MM.1S (cell line): Measurements from ENCODE around the gene FNDC5.

Experiments used
- DNase-seq: peaks from one replicate; pipeline ENCODE4 v3.0.0-alpha.2; 2015
- H2AFZ ChIP-seq: fragments of 300-600 bp; sonication (generic); 2 replicates; pipeline ENCODE4 v1.6.0; 2016; ENCODE audit warnings: antibody characterized with exemption, low read length
- H3F3A ChIP-seq: fragments of 300-600 bp; sonication (generic); 2 replicates; pipeline ENCODE4 v1.6.1; 2016; ENCODE audit warnings: mild to moderate bottlenecking, antibody characterized with exemption, low read length, moderate library complexity, mixed read lengths; ENCODE audit not compliant: insufficient read depth
- H3K27ac ChIP-seq: fragments of 300-600 bp; sonication (generic); 2 replicates; pipeline ENCODE4 v1.5.1; 2016; ENCODE audit warnings: mild to moderate bottlenecking, low read length
- H3K27me3 ChIP-seq: fragments of 300-600 bp; sonication (generic); replicated peaks from 2 replicates; pipeline ENCODE4 v1.6.0; 2016; ENCODE audit warnings: low read length; ENCODE audit not compliant: insufficient read depth
- H3K36me3 ChIP-seq: fragments of 300-600 bp; sonication (generic); replicated peaks from 2 replicates; pipeline ENCODE4 v1.6.1; 2016; ENCODE audit warnings: mild to moderate bottlenecking, low read length, mixed read lengths; ENCODE audit not compliant: insufficient read depth
- H3K4me1 ChIP-seq: fragments of 300-600 bp; sonication (generic); 2 replicates; pipeline ENCODE4 v1.6.1; 2016; ENCODE audit warnings: low read length, mixed read lengths
- H3K4me2 ChIP-seq: fragments of 300-600 bp; sonication (generic); 2 replicates; pipeline ENCODE4 v1.6.0; 2016; ENCODE audit warnings: low read depth, low read length
- H3K4me3 ChIP-seq: fragments of 300-600 bp; sonication (generic); 2 replicates; pipeline ENCODE4 v1.5.1; 2016; ENCODE audit warnings: low read length, mixed read lengths
- H3K79me2 ChIP-seq: fragments of 300-600 bp; sonication (generic); 2 replicates; pipeline ENCODE4 v1.6.1; 2016; ENCODE audit warnings: mixed run types, low read length, mixed read lengths
- H3K9ac ChIP-seq: fragments of 300-600 bp; sonication (generic); 2 replicates; pipeline ENCODE4 v1.6.1; 2016; ENCODE audit warnings: low read length, mixed read lengths
- H3K9me2 ChIP-seq: fragments of 300-600 bp; sonication (generic); replicated peaks from 2 replicates; pipeline ENCODE4 v1.6.1; 2016; ENCODE audit warnings: mild to moderate bottlenecking, low read length, mixed read lengths; ENCODE audit not compliant: insufficient read depth
- H3K9me3 ChIP-seq: fragments of 300-600 bp; sonication (generic); replicated peaks from 2 replicates; pipeline ENCODE4 v1.6.1; 2016; ENCODE audit warnings: mild to moderate bottlenecking, low read length, mixed read lengths; ENCODE audit not compliant: insufficient read depth
- H4K20me1 ChIP-seq: fragments of 300-600 bp; sonication (generic); 2 replicates; pipeline ENCODE4 v1.6.1; 2016; ENCODE audit warnings: mild to moderate bottlenecking, low read length, moderate library complexity, mixed read lengths; ENCODE audit not compliant: insufficient read depth
- CTCF ChIP-seq: fragments of 300-600 bp; sonication (generic); IDR thresholded peaks from 2 replicates; pipeline ENCODE4 v1.5.1; 2016; ENCODE audit warnings: antibody characterized with exemption, low read length, mixed read lengths
- EZH2 ChIP-seq: fragments of 300-600 bp; sonication (generic); optimal IDR thresholded peaks from 2 replicates; pipeline ENCODE3; 2017; ENCODE audit warnings: low read depth, mild to moderate bottlenecking, antibody characterized with exemption, low read length, mixed read lengths
- EZH2phosphoT487 ChIP-seq: fragments of 300-600 bp; sonication (generic); IDR thresholded peaks from 2 replicates; pipeline ENCODE4 v1.6.1; 2018; ENCODE audit warnings: antibody characterized with exemption, low read length

Gene FNDC5

GRCh38 chr1:32874860-32875752 lies 4.4 kb upstream of the FNDC5 start:
- H4K20me1 ChIP-seq, result no peaks in the 10 kb centered on the region
- no peaks in the 10 kb centered on the region for H3K9me3 ChIP-seq
- H3K9ac ChIP-seq, result no peak overlapping the region
- H3K27me3 ChIP-seq, result peaks cover 16% of the 10 kb centered on the region
- DNase-seq, result no peak
- TF ChIP-seq EZH2phosphoT487, result no peak
- TF ChIP-seq EZH2, result no peak
- no peak for TF ChIP-seq CTCF
- H3K79me2 ChIP-seq, result no peaks in the 10 kb centered on the region
- H3K9me2 ChIP-seq, result no peaks in the 10 kb centered on the region
- H3K4me2 ChIP-seq, result no peak overlapping the region
- H3K4me3 ChIP-seq, result no peak overlapping the region
- no peak overlapping the region for H3K27ac ChIP-seq
- no peak overlapping the region for H2AFZ ChIP-seq
- H3F3A ChIP-seq, result no peaks in the 10 kb centered on the region
- no peaks in the 10 kb centered on the region for H3K36me3 ChIP-seq
- H3K4me1 ChIP-seq, result no peaks in the 10 kb centered on the region

DNA sequence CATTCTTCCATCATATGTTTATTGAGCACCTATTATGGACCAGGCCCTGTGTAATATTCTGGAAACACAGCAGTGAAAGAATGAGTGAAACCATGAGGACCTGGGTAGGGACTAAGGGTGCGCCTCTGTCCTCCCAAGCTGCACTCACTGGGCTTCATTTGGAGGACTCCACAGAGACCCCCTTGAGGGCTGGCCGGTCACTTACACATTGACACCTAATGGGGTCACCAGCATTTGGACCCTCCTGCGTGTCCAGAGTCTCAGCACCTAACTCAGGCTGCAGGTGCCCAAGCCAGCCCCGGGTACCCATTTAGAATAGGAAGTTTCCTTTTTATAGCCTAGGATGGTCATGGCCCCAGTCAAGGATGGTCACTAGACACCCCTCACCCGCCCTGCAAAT lies 2.8 kb upstream of the FNDC5 start:
- Histone ChIP-seq H3K79me2 (no peaks in the 10 kb centered on the region), H2AFZ (no peak overlapping the region), H3K4me1 (no peaks in the 10 kb centered on the region), H3K36me3 (no peaks in the 10 kb centered on the region), H3K27ac (no peak overlapping the region), H3K4me2 (no peak overlapping the region), H3K27me3 (peaks cover 20% of the 10 kb centered on the region), H3K9me2 (no peaks in the 10 kb centered on the region), H3K9ac (no peak overlapping the region), H3F3A (no peaks in the 10 kb centered on the region), H4K20me1 (no peaks in the 10 kb centered on the region), H3K9me3 (no peaks in the 10 kb centered on the region), H3K4me3 (no peak overlapping the region)
- TF ChIP-seq EZH2phosphoT487 (no peak), CTCF (no peak), EZH2 (no peak)
- DNase-seq, result no peak

GRCh38 chr1:32872192-32872460 lies 1.4 kb upstream of the FNDC5 start:
- no peak for DNase-seq
- H4K20me1 ChIP-seq, result no peaks in the 10 kb centered on the region
- TF ChIP-seq CTCF (no peak), EZH2 (no peak), EZH2phosphoT487 (no peak)
- no peak overlapping the region for H3K9ac ChIP-seq
- no peaks in the 10 kb centered on the region for H3K9me2 ChIP-seq
- H3K9me3 ChIP-seq, result no peaks in the 10 kb centered on the region
- no peaks in the 10 kb centered on the region for H3F3A ChIP-seq
- no peaks in the 10 kb centered on the region for H3K79me2 ChIP-seq
- no peaks in the 10 kb centered on the region for H3K36me3 ChIP-seq
- no peak overlapping the region for H3K4me2 ChIP-seq
- H2AFZ ChIP-seq, result no peak overlapping the region
- H3K27ac ChIP-seq, result no peak overlapping the region
- H3K4me1 ChIP-seq, result no peaks in the 10 kb centered on the region
- H3K27me3 ChIP-seq, result peaks cover 20% of the 10 kb centered on the region
- H3K4me3 ChIP-seq, result no peak overlapping the region
